ENCODE measurements around the gene ANKDD1A. TPM values are rescaled to one million over a fixed set of nuclear protein-coding genes. Genes with fewer than 3 reads are reported as not detected.

ANKDD1A gene
- total RNA-seq, 2 donors from 2014 or later: 3.9 to 5.0 TPM

- no peak for DNase-seq
- intact Hi-C loops (cut with DNase I): no loop called here
- ATAC-seq: peak; percentile 4 to 14
These were observed 78.4 kb downstream of the ANKDD1A start for GRCh38 chr15:64990168-64990470.

- no peak for ATAC-seq
- no peak for DNase-seq
- intact Hi-C loops (cut with DNase I): no loop called here
These were observed 79.9 kb downstream of the ANKDD1A start for GRCh38 chr15:64991536-64992135.

GRCh38 chr15:64993290-64993689, 81.6 kb downstream of the ANKDD1A start:
- no peak for ATAC-seq
- no peak for DNase-seq
- intact Hi-C loops (cut with DNase I): no loop called here

- DNase-seq (no peak), ATAC-seq (no peak)
- intact Hi-C loops (cut with DNase I): no loop called here
These were observed 85.4 kb downstream of the ANKDD1A start for GRCh38 chr15:64997066-64997465.

GRCh38 chr15:64997745-64998375, 86.2 kb downstream of the ANKDD1A start:
- DNase-seq (no peak), ATAC-seq (no peak)
- intact Hi-C loops (cut with DNase I): no loop called here

- no peak for ATAC-seq
- intact Hi-C loops (cut with DNase I): no loop called here
- no peak for DNase-seq
These were observed 93.3 kb downstream of the ANKDD1A start for GRCh38 chr15:65004993-65005392.

- no peak for ATAC-seq
- no peak for DNase-seq
These were observed 95.2 kb downstream of the ANKDD1A start for GRCh38 chr15:65006876-65007275.

More at GRCh38 chr15:65006876-65007275, 95.2 kb downstream of the ANKDD1A start:
- intact Hi-C loops (cut with DNase I): no loop called here

Other genes starting within 250 kb of the ANKDD1A start
- 100 to 1,000 TPM; 312 to 403 TPM for gene RBPMS2, start 136.3 kb upstream of the ANKDD1A start, total RNA-seq
- gene PIF1, start 86.3 kb upstream of the ANKDD1A start, total RNA-seq: under 1 TPM; 0.47 to 0.94 TPM
- gene PLEKHO2, start 70.0 kb upstream of the ANKDD1A start, total RNA-seq: 10 to 100 TPM; 21.3 to 27.0 TPM
- 10 to 100 TPM; 54.0 to 58.6 TPM for gene SPG21, start 78.0 kb downstream of the ANKDD1A start, total RNA-seq
- 10 to 100 TPM; 13.9 to 23.6 TPM for gene MTFMT, start 117.7 kb downstream of the ANKDD1A start, total RNA-seq
- not detected for gene SLC51B, start 133.5 kb downstream of the ANKDD1A start, total RNA-seq
- 10 to 100 TPM; 53.3 to 63.3 TPM for gene RASL12, start 156.1 kb downstream of the ANKDD1A start, total RNA-seq
- 1 to 10 TPM; 2.6 to 5.2 TPM for gene KBTBD13, start 164.8 kb downstream of the ANKDD1A start, total RNA-seq
- gene UBAP1L, start 203.3 kb downstream of the ANKDD1A start, total RNA-seq: 1 to 10 TPM; 2.1 to 2.9 TPM
- 10 to 100 TPM; 15.7 to 19.3 TPM for gene PDCD7, start 221.9 kb downstream of the ANKDD1A start, total RNA-seq